Thoracic aorta (tissue), 2 donors: ENCODE measurements around the gene IPO11. TPM values are rescaled to one million over a fixed set of nuclear protein-coding genes. Genes with fewer than 3 reads are reported as not detected.

Experiments
- ATAC-seq: fragments of 150-250 bp; one replicate; pipeline ENCODE4 v1.8.0; 2017; ENCODE audit warnings: low read depth; ENCODE audit not compliant: insufficient number of reproducible peaks, low FRiP score
- DNase-seq: peaks from one replicate; pipeline ENCODE4 v3.0.0-alpha.2; 2020; ENCODE audit warnings: low spot score
- H3K27ac ChIP-seq, 2 donors: fragments of 200-600 bp; sonication (generic); 1 replicate in 1 of 2; 2 replicates in 1 of 2; pipeline ENCODE4 v1.5.1; 2016; ENCODE audit warnings: mild to moderate bottlenecking in 2 of 2, moderate library complexity in 2 of 2
- H3K27me3 ChIP-seq: fragments of 200-600 bp; sonication (generic); replicated peaks from 2 replicates; pipeline ENCODE4 v1.6.0; 2016; ENCODE audit warnings: mild to moderate bottlenecking; ENCODE audit not compliant: insufficient read depth
- H3K36me3 ChIP-seq: fragments of 200-600 bp; sonication (generic); one replicate; pipeline ENCODE4 v1.5.1; 2016
- H3K4me1 ChIP-seq, 2 donors: fragments of 200-600 bp; sonication (generic); 1 replicate in 1 of 2; 2 replicates in 1 of 2; pipeline versions ENCODE4 v1.5.1 to v1.6.0; 2016; ENCODE audit warnings: low read depth in 2 of 2, mild to moderate bottlenecking in 1 of 2; ENCODE audit not compliant: control insufficient read depth in 1 of 2
- H3K4me3 ChIP-seq: fragments of 200-600 bp; sonication (generic); 2 replicates; pipeline ENCODE4 v1.5.1; 2016; ENCODE audit warnings: mild to moderate bottlenecking
- H3K9me3 ChIP-seq: fragments of 200-600 bp; sonication (generic); 2 replicates; pipeline ENCODE4 v1.5.1; 2016
- total RNA-seq, 2 donors: library from RNA; depleted of rRNA; stranded (reverse); fragments of >200 nt; gene quantifications; one replicate each; pipeline versions ENCODE4 v1.1.0 to v1.2.3, GENCODE V29; 2016
- TF ChIP-seq, protein P1 (sequence below): fragments of 200-600 bp; sonication (generic); IDR thresholded peaks from one replicate; pipeline ENCODE4 v1.5.1; 2019; ENCODE audit warnings: antibody characterized with exemption

The IPO11 gene
- total RNA-seq, 2 donors from 2014 or later = 10.7 to 16.5 TPM

DNA sequence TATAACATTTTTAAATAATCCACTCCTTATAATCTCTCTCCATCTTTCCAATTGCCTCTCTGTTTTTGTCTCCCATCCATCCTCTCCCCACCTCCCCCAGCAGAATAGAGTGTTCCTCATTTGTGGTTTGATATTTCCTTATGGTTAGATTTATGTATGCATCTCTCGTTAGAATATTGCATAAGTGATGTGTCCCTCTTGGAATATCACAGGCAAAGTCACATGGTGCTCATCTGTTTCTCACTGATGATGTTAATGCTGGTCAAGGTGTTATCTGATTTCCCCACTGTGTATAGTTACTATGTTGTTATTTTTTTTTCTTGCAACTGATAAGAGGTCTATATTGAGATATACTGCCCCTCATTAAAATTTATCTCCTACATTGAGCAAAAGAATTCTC, 162.9 kb downstream of the IPO11 start:
- TF ChIP-seq, protein P1, sequence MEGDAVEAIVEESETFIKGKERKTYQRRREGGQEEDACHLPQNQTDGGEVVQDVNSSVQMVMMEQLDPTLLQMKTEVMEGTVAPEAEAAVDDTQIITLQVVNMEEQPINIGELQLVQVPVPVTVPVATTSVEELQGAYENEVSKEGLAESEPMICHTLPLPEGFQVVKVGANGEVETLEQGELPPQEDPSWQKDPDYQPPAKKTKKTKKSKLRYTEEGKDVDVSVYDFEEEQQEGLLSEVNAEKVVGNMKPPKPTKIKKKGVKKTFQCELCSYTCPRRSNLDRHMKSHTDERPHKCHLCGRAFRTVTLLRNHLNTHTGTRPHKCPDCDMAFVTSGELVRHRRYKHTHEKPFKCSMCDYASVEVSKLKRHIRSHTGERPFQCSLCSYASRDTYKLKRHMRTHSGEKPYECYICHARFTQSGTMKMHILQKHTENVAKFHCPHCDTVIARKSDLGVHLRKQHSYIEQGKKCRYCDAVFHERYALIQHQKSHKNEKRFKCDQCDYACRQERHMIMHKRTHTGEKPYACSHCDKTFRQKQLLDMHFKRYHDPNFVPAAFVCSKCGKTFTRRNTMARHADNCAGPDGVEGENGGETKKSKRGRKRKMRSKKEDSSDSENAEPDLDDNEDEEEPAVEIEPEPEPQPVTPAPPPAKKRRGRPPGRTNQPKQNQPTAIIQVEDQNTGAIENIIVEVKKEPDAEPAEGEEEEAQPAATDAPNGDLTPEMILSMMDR = no peak
- H3K27me3 ChIP-seq = no peaks in the 10 kb centered on the region
- no peaks in the 10 kb centered on the region for H3K9me3 ChIP-seq
- ATAC-seq (no peak), DNase-seq (no peak)
- no peak overlapping the region for H3K27ac ChIP-seq
- no peaks in the 10 kb centered on the region for H3K4me1 ChIP-seq
- no peaks in the 10 kb centered on the region for H3K36me3 ChIP-seq
- no peak overlapping the region for H3K4me3 ChIP-seq

DNA sequence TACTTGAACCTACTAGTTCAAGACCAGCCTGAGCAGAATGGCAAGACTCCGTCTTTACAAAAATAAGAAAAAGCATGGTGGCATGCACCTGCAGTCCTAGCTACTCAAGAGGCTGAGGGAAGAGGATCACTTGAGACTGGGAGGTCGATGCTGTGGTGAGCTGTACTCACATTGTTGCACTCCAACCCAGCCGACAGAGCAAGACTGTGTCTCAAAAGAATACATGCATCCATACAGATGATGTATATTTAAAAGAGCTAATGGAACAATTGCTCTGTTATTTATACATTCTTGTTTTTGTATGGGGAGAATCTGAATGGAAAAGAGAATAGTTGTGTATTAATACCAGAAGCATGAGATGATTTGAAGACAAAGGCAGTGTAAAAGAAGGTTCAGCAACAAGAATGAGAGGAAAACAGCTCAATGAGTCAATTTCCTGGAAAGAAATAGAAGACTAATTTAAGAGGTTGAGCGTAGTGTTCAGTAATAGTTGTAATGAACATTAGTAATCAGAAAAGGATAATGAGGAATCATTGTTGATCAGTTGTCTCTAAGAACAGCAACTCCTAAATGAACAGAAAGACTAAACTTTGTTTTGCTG, 164.1 kb downstream of the IPO11 start:
- TF ChIP-seq, protein P1 = no peak
- Histone ChIP-seq H3K4me1 (no peaks in the 10 kb centered on the region), H3K9me3 (no peaks in the 10 kb centered on the region), H3K36me3 (no peaks in the 10 kb centered on the region), H3K27me3 (no peaks in the 10 kb centered on the region), H3K27ac (no peak overlapping the region), H3K4me3 (no peak overlapping the region)
- no peak for DNase-seq
- no peak for ATAC-seq

DNA sequence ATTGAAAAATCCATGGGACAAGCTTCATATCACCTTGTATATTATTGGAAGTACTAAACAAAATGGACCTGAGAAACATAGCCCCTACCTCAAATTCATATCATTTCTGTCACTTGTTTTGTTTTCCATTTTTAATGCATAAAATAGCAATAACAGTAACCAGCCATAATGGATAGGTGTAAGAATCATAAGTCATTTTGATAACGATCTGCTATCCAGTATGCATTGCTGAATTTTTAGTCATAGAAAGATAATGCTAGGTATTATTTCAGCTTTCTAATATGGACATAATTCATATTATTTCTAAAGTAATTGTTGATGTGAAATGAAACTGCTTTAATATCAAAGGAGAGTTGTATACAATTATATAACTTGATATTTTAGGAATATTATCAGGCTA, 164.9 kb downstream of the IPO11 start:
- H3K27me3 ChIP-seq = no peaks in the 10 kb centered on the region
- H3K4me3 ChIP-seq = no peak overlapping the region
- H3K9me3 ChIP-seq = no peaks in the 10 kb centered on the region
- TF ChIP-seq, protein P1 = no peak
- no peaks in the 10 kb centered on the region for H3K4me1 ChIP-seq
- ATAC-seq (no peak), DNase-seq (no peak)
- H3K36me3 ChIP-seq = no peaks in the 10 kb centered on the region
- no peak overlapping the region for H3K27ac ChIP-seq

DNA sequence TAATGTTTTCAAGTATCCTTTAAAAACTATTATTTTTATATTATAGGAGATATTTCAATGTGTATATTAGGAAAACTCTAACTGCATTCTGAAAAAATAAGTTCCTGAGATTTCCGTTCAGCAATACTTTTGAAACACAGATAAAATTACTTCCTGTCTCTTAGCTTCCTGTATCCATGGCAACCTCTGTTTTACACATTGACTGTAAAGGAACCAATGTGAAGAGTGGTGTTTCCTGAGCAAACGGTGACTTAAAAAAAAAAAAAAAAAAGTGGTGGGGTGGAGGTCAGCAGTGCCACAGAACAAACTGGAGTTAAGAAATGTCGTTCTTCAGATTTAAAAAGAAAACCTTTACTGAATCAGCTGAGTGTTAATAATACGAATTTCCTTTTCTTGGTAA, 166.0 kb downstream of the IPO11 start, which contains the start of gene LRRC70:
LRRC70 (plus strand) TSS at position 280 of the 400 bp plus-strand sequence. CDS start 620 bp downstream, outside the sequence.
- ATAC-seq = no peak
- Histone ChIP-seq H3K9me3 (no peaks in the 10 kb centered on the region), H3K36me3 (no peaks in the 10 kb centered on the region), H3K4me3 (peak within 1 kb of the TSS; percentile 2), H3K27ac (no peak within 1 kb of the TSS), H3K27me3 (no peaks in the 10 kb centered on the region), H3K4me1 (no peaks in the 10 kb centered on the region)
- TF ChIP-seq, protein P1 = no peak
- no peak for DNase-seq

DNA sequence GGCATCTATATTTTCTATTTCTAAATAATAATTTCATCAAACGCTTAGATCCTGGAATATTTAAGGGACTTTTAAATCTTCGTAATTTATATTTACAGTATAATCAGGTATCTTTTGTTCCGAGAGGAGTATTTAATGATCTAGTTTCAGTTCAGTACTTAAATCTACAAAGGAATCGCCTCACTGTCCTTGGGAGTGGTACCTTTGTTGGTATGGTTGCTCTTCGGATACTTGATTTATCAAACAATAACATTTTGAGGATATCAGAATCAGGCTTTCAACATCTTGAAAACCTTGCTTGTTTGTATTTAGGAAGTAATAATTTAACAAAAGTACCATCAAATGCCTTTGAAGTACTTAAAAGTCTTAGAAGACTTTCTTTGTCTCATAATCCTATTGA, 167.2 kb downstream of the IPO11 start:
- Histone ChIP-seq H3K4me1 (no peaks in the 10 kb centered on the region), H3K9me3 (no peaks in the 10 kb centered on the region), H3K36me3 (no peaks in the 10 kb centered on the region), H3K4me3 (peak overlapping the region; percentile 2), H3K27me3 (no peaks in the 10 kb centered on the region), H3K27ac (no peak overlapping the region)
- ATAC-seq = no peak
- no peak for DNase-seq
- TF ChIP-seq, protein P1 = no peak
